OCI-LY7 (cell line): ENCODE measurements around the gene NDUFA8.

Source experiments
- EZH2phosphoT487 ChIP-seq: fragments of 200-600 bp; sonication (generic); IDR thresholded peaks from 2 replicates; pipeline ENCODE4 v1.6.1; 2018; ENCODE audit warnings: low read depth, borderline replicate concordance, mild to moderate bottlenecking, mixed run types, antibody characterized with exemption, low read length, moderate library complexity, mixed read lengths
- TF ChIP-seq, protein P1 (sequence below): fragments of 200-600 bp; sonication (generic); conservative IDR thresholded peaks from 2 replicates; pipeline ENCODE4 v1.5.1; 2014; ENCODE audit warnings: mild to moderate bottlenecking, antibody characterized with exemption, low read length, moderate library complexity, mixed read lengths

DNA sequence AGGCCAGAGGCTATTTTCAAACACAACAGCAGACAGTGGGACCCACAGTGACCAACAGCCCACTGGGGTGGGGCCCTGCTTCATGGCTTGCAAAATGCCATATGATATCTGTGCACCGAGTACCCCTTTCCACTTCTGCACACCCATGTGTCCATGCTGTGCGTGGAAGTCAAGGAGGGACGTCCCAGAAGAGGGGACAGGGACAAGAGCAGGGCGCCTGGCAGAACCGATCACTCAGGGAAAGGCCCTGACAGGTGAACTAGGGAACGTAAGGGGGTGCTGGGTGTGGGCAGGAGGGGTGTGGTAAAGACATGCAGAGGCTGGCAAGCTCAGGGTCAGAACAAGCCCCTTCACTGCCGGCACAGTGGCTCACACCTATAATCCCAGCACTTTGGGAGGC, 58.8 kb downstream of the NDUFA8 start:
- TF ChIP-seq, protein P1, sequence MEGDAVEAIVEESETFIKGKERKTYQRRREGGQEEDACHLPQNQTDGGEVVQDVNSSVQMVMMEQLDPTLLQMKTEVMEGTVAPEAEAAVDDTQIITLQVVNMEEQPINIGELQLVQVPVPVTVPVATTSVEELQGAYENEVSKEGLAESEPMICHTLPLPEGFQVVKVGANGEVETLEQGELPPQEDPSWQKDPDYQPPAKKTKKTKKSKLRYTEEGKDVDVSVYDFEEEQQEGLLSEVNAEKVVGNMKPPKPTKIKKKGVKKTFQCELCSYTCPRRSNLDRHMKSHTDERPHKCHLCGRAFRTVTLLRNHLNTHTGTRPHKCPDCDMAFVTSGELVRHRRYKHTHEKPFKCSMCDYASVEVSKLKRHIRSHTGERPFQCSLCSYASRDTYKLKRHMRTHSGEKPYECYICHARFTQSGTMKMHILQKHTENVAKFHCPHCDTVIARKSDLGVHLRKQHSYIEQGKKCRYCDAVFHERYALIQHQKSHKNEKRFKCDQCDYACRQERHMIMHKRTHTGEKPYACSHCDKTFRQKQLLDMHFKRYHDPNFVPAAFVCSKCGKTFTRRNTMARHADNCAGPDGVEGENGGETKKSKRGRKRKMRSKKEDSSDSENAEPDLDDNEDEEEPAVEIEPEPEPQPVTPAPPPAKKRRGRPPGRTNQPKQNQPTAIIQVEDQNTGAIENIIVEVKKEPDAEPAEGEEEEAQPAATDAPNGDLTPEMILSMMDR: no peak
- no peak for TF ChIP-seq EZH2phosphoT487
